Lower leg skin (tissue), 3 donors: Measurements from ENCODE around the gene SYTL2.

ENCODE experiments used
- POLR2A ChIP-seq, 2 donors: fragments of 450-650 bp; IDR thresholded peaks; one replicate each; pipeline ENCODE4 v1.6.1; 2016 to 2017; ENCODE audit warnings: antibody characterized with exemption in 2 of 2, mild to moderate bottlenecking in 1 of 2, moderate library complexity in 1 of 2
- TF ChIP-seq, protein P1 (sequence below), 3 donors: fragments of 450-650 bp; IDR thresholded peaks; one replicate each; pipeline ENCODE4 v1.5.1; 2016; ENCODE audit warnings: antibody characterized with exemption in 3 of 3, mild to moderate bottlenecking in 3 of 3, moderate library complexity in 2 of 3

DNA sequence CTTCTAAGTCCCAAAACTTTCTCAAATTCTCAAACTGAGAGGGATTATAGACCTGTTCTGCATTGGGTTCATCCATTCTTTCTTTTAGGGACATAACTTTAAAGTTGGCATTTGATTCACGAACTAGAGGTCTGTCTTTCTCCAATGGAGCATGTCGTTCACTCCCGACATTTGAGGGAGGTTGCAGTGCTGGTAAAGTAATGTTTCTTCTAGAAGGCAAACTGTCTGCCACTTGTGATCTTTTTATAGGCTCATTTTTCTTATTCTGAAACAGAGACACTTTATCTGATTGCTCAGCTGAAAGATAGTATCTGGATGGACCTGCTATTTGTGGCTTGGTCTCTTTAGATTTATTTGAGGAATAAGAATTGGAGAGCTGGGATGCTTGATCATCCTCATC lies 84.6 kb downstream of the SYTL2 start:
- TF ChIP-seq, protein P1, sequence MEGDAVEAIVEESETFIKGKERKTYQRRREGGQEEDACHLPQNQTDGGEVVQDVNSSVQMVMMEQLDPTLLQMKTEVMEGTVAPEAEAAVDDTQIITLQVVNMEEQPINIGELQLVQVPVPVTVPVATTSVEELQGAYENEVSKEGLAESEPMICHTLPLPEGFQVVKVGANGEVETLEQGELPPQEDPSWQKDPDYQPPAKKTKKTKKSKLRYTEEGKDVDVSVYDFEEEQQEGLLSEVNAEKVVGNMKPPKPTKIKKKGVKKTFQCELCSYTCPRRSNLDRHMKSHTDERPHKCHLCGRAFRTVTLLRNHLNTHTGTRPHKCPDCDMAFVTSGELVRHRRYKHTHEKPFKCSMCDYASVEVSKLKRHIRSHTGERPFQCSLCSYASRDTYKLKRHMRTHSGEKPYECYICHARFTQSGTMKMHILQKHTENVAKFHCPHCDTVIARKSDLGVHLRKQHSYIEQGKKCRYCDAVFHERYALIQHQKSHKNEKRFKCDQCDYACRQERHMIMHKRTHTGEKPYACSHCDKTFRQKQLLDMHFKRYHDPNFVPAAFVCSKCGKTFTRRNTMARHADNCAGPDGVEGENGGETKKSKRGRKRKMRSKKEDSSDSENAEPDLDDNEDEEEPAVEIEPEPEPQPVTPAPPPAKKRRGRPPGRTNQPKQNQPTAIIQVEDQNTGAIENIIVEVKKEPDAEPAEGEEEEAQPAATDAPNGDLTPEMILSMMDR (IDR thresholded peaks at IDR 0.05): no peak
- no peak for TF ChIP-seq POLR2A (IDR thresholded peaks at IDR 0.05)
